GM19328 (cell line): ENCODE measurements around the gene MRPS18B.
"Not testable (repeated sequence)": the region's sequence is repeated elsewhere in the genome, so short reads cannot be mapped to it uniquely, and the experiment has no call there.

Experiments
- ATAC-seq: cut with Tn5 transposase; IDR thresholded peaks from one replicate; pipeline ENCODE4 v1.9.1; 2021; ENCODE audit warnings: mild to moderate bottlenecking, moderate library complexity; ENCODE audit not compliant: unreplicated experiment

MRPS18B gene

DNA sequence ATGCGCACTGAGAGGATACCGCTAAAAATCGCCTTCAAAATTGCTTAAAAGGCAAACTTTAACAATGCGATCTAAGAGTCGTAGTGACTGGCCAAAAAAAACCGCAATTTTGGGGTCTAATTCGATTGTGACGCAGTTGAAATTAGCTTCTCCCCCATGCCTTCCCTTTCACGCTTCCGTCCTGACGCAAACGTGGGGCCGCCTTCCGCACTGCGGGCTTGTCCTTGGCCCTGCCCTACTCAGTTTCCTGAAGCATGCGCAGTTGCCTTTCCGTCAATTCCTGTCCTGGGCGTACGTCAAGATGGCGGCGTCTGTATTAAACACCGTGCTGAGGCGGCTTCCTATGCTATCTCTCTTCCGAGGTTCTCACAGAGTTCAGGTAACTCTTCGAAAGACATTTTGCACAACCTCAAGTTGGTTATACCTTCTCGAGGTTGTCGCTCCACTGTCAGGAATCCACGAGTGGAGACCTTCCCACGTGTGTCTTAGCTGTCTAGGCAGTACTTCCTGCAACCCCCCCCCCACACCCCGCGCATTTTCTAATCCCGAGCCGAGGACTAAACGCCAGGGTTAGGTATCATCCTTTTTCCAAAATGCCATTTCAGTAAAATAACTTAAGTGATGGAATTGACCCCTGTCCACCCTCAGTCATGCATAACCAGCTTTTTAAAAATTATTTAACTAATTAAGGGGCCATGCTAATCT is at the start of gene MRPS18B:
MRPS18B (plus strand) TSS at position 276 of the 705 bp plus-strand sequence; CDS start at position 302, 26 bp downstream.
- peak; percentile 77 for ATAC-seq

DNA sequence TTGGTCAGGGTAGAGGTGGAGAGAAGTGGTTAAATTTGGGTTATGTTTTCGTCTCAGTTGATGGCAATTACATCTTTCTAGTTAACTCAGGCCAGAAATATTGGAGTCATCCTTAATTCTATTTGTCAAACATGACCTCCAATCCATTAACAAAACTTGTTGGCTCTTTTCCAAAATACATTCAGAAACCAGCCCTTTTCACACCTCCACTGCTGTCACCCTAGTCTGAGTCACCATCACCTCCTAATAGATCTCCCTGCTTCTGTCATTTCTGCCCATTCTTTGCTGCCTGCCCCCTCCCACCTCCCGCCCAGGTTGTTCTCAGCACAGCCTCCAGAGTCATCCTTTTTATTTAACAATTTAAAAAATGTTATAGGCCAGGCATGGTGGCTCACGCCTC is 49.4 kb upstream of the MRPS18B start:
- ATAC-seq = no peak

DNA sequence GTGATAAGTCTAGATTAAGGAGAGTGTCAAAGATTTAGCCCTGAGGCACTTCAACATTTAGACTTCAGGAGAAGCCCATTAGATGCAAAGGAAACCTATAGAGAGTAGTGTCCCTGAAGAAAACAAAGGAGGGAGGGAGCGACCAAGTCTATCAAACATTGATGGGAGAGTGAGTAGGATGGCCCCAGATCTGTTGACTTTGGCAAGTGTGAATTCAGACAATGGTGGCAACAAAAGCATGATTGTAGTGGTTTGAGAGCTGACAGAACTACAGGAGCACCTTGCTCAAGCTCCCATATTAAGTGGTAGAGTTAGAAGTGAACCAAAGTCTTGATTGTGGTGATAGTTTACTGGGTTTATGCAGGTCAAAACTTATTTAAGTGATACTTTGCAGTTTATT is 47.4 kb upstream of the MRPS18B start:
- ATAC-seq = no peak

DNA sequence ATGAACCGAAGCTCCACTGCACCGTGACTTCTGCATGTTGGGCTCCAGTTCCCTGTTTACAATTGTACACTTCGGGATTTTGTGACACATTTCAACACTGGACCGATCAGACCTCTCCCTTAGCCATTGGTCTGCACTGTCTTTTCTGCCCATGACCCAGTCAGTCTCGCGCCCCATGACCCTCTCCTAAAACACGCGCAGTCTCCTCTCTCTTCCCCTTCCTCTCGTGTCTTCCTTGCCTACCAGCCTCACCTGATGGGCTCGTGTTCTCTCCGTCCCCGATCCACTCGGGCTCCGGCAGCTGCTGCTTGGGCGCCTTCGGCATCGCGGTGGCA is 46.9 kb upstream of the MRPS18B start:
- ATAC-seq = peak; percentile 25

DNA sequence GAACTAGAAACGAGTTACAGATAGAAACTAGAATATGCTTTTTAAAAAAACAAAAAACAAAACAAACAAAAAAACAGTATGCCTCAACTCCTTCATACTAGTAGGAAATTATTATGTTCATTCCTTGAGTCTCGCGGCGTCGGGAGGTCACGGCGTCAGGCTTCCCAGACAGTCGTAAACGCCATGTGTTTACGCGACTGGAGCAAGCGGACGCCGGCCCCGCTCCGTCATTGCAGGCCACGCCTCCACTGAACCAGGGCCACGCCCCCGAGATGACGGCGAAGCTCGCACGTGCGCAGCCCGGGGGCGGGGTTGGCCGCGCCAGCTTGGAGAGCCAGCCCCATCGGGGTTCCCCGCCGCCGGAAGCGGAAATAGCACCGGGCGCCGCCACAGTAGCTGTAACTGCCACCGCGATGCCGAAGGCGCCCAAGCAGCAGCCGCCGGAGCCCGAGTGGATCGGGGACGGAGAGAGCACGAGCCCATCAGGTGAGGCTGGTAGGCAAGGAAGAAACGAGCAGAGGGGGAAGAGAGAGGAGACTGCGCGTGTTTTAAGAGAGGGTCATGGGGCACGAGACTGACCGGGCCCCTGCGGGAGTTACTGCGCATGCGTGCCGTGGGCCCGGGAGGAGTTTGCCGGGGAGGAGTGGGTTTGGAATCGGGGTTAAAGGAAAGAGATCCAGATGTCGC is 46.4 kb upstream of the MRPS18B start, which contains the start of gene ABCF1:
ABCF1 (plus strand) TSS at position 368 of the 687 bp plus-strand sequence; CDS start at position 414, 46 bp downstream.
- peak; percentile 96 for ATAC-seq

DNA sequence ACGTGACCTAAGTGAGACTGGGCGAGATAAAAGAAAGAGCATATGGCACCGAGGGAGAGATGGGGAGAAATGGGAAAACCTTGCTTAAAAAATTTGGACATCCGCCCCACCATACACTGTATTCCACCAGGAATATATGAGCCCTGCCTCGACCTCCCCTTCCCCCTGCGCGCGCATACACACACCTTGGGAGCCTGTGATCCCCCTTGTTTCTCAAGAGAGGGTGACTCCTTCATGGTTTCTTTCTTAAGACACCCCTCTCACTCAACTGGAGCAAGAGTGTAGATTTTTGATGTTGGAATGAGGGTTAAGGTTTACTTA is 45.9 kb upstream of the MRPS18B start:
- no peak for ATAC-seq

DNA sequence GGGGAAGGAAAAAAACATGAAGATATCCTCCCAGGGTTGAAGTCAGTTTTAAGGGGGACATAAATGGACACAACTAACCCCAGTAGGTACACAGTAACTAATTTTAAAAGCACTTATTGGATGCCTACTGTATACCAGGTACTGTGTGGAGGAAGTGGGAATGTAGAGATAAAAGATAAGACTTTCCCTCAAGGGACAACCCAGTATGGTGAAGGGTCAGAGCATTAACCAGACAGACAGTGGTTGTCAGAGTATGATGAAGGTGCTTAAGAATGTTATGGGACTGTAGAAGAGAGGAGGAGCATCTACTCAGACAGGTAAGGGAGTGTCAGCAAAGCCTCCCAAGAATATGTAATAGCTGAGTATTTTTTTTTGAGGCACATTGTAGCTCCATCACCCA is 45.5 kb upstream of the MRPS18B start:
- no peak for ATAC-seq

DNA sequence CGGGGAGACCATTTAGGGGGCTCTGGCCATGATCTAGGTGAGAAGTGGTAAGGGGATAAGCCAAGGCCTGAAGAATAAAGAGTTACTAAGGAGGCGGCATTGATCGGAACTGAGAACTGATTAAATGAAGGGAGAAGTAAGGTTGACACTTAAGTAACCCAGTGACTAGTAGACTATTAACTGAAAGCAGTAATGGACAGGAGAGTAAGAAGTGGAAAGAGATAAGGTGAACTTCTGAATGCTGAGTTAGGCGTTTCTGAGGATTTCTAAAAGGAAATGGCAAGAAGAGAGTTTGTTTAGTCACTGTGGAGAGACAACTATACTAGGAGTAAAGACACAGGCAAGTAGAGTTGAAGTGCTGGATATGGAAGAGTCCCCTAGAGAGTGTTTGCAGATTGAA is 44.5 kb upstream of the MRPS18B start:
- no peak for ATAC-seq

DNA sequence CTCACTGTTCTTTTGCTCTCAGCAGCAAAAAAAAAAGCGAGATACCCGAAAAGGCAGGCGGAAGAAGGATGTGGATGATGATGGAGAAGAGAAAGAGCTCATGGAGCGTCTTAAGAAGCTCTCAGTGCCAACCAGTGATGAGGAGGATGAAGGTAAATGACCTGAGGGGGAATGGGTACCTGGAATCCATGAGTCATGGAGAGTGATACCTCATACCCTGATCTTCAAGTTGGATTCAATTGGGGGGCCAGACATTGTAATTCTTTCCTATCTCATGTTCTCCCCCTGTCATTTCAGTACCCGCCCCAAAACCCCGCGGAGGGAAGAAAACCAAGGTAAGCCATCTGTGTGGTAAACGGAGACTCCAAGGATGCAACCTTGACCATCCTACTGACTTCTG is 39.6 kb upstream of the MRPS18B start:
- ATAC-seq = no peak

DNA sequence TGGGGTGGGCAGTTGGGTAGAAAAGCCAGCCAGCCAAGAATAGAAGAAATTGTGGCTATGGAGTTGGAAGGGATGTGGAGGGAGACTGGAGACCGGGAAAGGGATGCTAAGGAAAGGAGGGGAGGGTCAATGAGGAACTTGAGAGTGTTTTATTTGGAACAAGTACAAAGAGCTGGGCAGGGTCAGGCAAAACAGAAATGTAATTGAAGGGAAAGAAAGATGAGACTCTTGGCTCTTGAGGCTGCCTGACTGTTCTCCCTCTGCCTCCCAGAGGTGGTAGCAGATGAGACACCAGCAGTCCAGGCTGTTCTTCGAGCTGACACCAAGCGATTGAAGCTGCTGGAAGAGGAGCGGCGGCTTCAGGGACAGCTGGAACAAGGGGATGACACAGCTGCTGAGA is 33.7 kb upstream of the MRPS18B start:
- no peak for ATAC-seq

DNA sequence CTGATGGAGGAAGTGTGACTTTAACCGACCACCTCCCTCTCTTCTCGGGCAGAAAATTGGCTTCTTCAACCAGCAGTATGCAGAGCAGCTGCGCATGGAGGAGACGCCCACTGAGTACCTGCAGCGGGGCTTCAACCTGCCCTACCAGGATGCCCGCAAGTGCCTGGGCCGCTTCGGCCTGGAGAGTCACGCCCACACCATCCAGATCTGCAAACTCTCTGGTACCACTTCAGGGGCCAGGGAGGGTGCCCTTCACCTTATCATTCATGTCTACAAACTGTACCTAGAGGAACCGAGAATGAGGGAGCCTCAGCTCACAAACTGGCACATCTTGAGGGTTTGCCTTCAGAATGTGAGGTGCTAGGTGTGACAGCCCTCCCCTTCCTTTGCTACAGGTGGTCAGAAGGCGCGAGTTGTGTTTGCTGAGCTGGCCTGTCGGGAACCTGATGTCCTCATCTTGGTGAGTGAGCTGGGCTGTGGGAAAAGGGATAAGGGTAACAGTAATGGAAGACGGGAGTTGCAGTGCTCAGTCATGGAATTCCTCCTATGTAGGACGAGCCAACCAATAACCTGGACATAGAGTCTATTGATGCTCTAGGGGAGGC is 27.8 kb upstream of the MRPS18B start:
- no peak for ATAC-seq

DNA sequence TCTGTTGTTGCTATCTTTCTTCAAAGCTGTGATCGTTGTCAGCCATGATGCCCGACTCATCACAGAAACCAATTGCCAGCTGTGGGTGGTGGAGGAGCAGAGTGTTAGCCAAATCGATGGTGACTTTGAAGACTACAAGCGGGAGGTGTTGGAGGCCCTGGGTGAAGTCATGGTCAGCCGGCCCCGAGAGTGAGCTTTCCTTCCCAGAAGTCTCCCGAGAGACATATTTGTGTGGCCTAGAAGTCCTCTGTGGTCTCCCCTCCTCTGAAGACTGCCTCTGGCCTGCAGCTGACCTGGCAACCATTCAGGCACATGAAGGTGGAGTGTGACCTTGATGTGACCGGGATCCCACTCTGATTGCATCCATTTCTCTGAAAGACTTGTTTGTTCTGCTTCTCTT is 27.1 kb upstream of the MRPS18B start:
- no peak for ATAC-seq

DNA sequence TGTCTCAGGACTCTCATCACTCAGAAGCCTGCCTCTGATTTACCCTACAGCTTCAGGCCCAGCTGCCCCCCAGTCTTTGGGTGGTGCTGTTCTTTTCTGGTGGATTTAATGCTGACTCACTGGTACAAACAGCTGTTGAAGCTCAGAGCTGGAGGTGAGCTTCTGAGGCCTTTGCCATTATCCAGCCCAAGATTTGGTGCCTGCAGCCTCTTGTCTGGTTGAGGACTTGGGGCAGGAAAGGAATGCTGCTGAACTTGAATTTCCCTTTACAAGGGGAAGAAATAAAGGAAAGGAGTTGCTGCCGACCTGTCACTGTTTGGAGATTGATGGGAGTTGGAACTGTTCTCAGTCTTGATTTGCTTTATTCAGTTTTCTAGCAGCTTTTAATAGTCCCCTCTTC is 26.6 kb upstream of the MRPS18B start:
- ATAC-seq = no peak

DNA sequence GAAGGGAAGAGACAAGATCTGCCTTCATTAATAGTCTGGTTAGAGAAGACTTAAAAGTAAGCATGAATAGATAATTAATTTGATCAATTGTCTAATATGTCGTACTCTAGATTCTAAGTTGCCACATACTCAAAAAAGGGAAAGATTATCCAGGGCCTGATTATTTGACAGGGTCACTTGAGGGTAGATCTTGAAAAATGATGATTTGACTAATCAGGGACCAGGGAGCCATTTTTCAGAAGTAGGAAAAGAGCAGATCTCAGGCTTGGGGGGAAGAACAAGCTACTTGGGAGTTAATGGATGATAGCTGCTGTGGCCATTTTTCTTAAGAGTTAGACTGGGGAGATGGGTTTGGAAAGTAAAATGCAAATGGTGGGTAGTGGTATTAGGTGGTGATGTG is 25.4 kb upstream of the MRPS18B start:
- ATAC-seq = no peak

DNA sequence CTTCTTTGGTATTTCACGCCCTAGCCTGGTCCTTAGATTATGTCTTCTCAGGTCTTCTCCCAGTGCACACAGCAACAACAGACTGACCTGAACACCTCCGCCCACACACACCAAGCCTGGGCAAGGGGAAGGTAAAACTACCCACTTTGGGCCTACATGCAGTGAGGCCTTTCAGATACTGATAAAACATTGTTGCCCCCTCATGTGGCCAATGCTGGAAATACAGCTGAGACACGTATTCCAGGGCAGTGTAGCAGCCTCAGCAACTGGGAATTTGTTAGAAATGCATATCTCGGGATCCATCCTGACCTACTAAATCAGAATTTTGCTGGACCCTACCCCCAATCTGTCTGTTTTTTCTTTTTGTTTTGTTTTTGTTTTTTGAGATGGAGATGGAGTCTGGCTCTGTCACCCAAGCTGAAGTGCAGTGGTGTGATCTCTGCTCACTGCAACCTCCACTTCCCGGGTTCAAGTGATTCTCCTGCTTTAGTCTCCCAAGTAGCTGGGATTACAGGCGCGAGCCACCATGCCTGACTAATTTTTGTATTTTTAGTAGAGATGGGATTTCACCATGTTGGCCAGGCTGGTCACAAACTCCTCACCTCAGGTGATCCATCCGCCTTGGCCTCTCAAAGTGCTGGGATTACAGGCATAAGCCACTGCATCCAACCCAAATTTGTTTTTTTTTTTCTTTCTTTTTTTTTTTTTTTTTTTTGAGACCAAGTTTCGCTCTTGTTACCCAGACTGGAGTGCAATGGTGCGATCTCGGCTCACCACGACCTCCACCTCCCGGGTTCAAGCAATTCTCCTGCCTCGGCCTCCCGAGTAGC is 20.1 kb upstream of the MRPS18B start:
- ATAC-seq = not testable (repeated sequence)

DNA sequence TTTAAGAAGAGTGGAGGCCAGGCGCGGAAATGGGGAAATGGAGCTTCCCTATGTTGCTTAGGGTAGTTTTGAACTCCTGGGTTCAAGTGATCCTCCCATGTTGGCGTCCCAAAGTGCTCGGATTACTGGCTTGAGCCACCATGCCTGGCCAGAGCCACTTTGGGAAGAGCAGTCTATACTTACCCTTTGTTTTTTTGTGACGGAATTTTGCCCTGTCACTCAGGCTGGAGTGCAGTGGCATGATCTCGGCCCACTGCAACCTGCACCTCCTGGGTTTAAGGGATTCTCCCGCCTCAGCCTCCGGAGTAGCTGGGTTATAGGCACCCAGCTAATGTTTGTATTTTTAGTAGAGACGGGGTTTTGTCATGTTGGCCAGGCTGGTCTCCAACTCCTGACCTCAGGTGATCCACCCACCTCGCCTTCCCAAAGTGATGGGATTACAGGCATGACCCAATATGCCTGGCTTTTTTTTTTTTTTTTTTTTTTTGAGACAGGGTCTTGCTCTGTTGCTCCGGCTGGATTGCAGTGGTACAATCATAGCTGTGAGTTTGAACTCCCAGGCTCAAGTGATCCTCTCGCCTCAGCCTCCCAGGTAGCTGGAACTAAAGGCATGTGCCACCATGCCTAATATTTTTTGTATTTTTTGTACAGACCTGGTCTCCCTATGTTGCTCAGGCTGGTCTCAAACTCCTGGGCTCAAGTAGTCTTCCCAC is 18.6 kb upstream of the MRPS18B start:
- ATAC-seq = no peak

DNA sequence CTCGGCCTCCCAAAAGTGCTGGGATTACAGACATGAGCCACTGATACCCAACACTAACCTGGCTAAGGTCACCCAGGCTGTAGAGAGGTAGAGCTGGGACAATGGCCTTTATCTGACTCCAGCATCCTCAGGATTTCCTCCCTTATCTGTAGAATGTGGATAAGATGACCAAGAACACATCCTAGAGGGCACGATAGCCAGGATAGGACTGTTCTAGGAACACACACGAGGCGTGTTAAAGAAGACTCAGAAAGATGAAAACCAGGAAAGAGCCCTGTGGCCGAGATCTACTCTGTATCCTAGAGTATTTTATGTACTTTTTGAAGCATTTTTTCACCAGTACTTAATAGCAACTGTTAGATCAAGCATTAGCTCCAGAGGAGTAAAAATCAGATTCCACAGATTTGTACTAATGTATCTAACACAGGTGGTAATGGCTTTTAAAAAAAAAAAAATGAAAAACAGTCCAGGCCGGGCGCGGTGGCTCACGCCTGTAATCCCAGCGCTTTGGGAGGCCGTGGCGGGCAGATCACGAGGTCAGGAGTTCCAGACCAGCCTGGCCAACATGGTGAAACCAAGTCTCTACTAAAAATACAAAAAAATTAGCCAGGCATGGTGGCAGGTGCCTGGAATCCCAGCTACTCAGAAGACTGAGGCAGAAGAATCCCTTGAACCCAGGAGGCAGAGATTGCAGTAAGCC is 17.9 kb upstream of the MRPS18B start:
- ATAC-seq = no peak

DNA sequence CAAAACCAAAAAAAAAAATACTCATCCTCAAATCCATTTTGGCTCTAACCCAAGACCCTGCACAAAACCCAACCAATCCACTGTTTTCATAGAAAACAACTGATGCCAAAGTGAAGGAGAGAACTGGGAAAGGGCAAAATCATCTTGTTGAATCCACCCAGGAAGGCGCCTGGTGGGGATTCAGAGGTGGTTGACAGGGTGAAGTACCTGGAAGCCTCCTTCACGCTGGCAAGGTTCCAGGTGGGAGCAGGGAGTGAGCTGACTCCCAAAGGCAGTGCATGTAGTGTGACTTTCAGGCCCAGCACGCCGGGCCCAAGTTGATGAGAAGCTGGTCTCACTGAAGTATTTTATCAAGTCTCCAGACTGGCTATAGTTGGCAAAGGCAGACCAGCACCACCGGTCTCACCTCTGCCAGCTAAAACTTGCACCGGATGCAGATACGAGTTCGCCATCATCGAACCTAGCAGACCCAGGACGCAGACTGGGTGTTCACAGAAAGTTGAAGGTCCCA is 17.1 kb upstream of the MRPS18B start:
- ATAC-seq = no peak

DNA sequence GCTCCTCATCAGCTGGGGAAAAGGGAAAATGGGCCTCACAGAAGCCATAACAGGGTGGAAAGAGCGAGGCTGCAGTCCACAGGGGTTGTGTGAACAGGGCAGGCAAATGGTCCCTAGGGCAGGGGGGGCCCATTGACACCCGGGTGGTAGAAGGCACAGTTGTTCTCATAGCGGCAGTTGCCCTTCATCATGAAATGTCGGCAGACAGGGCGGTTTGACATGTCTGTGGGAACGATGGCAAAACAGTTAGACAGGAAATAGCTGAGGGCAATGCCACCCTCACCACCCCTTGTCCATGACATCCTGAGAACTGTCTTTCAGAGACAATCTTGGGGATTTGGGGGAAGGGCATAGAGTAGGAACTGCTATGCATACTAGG is 16.2 kb upstream of the MRPS18B start:
- ATAC-seq = no peak
